ENCODE results near the gene MYH10. TPM values are rescaled to one million over a fixed set of nuclear protein-coding genes. Genes with fewer than 3 reads are reported as not detected.

Gene MYH10
- total RNA-seq, 2 donors from 2014 or later = 23.7 to 33.5 TPM

DNA sequence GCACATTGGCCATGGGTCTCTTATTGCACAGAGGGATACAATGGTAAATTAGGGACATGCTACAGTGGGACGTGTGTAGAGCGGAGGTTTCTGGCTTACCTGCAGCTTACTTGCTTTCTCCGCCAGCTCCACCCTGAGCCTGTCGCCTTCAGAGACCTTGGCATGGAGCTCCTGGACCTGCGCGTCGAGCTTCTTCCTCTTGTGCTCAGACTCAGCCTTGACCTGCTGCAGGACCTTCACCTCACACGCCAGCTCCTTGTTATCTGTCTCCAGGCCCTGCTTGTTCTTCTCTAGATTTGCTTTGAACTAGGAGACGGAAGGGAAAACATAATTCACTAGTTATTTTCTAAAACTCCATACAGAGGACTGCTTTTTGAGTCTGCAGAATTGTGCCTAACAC lies 131.4 kb downstream of the MYH10 start:
- ATAC-seq = no peak
- no peak for DNase-seq (ENCODE audit: low spot score in 2 of 2)
- no peak overlapping the region for H3K27ac Mint-ChIP-seq

DNA sequence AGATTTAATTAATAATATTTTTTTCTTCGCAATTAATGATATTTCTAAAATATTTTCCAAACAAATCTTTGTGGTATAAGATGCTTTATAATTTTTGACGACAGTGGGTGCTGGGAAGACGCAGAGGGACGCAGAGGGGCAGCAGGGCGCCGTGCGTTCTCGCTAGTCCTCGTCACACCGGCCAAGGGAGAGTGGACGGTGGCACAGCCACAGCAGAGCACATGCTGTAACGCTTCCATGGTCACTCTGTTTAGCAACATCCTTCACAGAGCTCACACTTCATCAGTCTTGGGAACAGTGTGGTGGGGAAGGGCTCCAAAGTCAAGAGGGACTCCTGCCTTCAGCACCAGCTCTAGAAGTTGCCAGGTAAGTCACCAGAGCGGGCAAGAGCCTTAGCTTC lies 134.4 kb downstream of the MYH10 start:
- peaks cover 11 to 25% of the 10 kb centered on the region in 2 donors for H3K36me3 Mint-ChIP-seq
- ATAC-seq (no peak), DNase-seq (ENCODE audit: low spot score in 2 of 2) (no peak)
- no peak overlapping the region for H3K27ac Mint-ChIP-seq
- H3K9me3 Mint-ChIP-seq = peaks cover 0 to 3% of the 10 kb centered on the region in 2 donors

More for the DNA sequence above, 131.4 kb downstream of the MYH10 start:
- H3K36me3 Mint-ChIP-seq = peaks cover 0 to 2% of the 10 kb centered on the region in 2 donors
- H3K9me3 Mint-ChIP-seq = no peaks in the 10 kb centered on the region

GRCh38 chr17:8494506-8495111 lies 135.9 kb downstream of the MYH10 start:
- H3K9me3 Mint-ChIP-seq = peaks cover 0 to 3% of the 10 kb centered on the region in 2 donors

GRCh38 chr17:8494021-8494420 lies 136.5 kb downstream of the MYH10 start:
- Mint-ChIP-seq H3K36me3 (peaks cover 20 to 32% of the 10 kb centered on the region in 2 donors), H3K9me3 (peaks cover 0 to 3% of the 10 kb centered on the region in 2 donors), H3K27ac (peak overlapping the region in 1 of 2 donors; percentile 73)
- no peak for DNase-seq (ENCODE audit: low spot score in 2 of 2)
- ATAC-seq = no peak

More at GRCh38 chr17:8494506-8495111, 135.9 kb downstream of the MYH10 start:
- peak overlapping the region in 1 of 2 donors; percentile 73 for H3K27ac Mint-ChIP-seq
- no peak for DNase-seq (ENCODE audit: low spot score in 2 of 2)
- ATAC-seq = no peak
- peaks cover 20 to 32% of the 10 kb centered on the region in 2 donors for H3K36me3 Mint-ChIP-seq

DNA sequence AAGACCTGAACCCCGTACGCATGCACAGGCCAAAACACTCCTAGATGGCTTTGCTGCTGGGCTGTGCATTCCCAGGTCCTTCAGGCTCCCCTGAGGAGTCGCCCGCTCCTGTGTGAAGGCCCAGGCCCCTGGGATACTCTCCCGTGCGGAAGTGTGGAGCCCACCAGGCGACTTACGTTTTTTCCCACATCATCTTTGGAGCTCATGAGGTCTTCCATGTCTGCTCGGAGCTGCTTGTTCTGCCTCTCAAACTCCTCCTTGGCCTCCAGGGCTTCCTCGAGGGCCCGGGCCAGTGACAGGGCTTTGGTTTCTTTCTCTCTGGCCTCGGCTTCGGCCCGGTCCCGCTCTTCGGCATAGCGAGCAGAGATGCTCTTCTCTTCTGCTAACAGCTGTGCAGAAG lies 138.4 kb downstream of the MYH10 start:
- no peak overlapping the region for H3K27ac Mint-ChIP-seq

DNA sequence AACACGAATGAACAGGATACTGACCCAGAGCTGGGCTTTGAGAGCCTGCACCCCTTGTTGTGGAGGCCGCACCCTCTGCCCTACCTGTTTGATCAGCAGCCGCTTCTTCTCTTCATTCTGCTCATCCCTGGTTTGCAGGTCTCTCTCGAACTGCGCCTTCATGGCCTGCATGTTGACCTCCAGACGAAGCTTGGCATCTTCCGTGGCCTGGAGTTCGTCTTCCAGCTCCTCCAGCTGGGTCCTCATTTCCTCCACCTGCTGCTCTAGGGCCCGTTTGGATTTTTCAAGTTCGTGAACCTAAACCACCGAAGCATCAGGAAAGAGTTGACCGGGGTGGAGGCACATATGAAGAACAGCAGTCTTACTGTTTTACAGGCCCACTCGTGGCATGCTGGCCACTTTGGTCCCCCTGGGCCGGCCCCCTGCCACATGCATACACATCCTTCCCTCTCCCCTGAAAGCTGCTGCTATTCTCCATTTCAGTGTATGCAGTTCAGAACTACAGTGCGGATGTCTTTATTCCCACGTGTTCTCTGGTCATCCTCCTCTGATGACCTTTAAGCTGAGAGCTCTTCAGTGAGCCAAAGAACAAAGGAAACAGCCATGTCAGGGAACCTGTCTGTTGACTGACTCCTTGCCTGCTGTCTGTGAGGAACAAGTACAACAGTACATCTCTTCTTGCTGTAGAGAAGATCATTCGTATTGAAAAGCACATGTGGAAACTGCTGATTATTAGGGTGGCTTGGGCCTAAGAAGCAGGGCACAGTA lies 140.1 kb downstream of the MYH10 start:
- Mint-ChIP-seq H3K9me3 (peaks cover 0 to 8% of the 10 kb centered on the region in 2 donors), H3K36me3 (peaks cover 24 to 46% of the 10 kb centered on the region in 2 donors), H3K27ac (peak overlapping the region; percentile 6 to 15)
- DNase-seq (ENCODE audit: low spot score in 2 of 2) (peak in 1 of 2 donors; percentile 30), ATAC-seq (no peak)

More for the DNA sequence above, 138.4 kb downstream of the MYH10 start:
- ATAC-seq (no peak), DNase-seq (ENCODE audit: low spot score in 2 of 2) (peak in 1 of 2 donors; percentile 28)
- Mint-ChIP-seq H3K36me3 (peaks cover 20 to 39% of the 10 kb centered on the region in 2 donors), H3K9me3 (peaks cover 0 to 8% of the 10 kb centered on the region in 2 donors)

GRCh38 chr17:8489841-8490240 lies 140.7 kb downstream of the MYH10 start:
- peaks cover 25 to 49% of the 10 kb centered on the region in 2 donors for H3K36me3 Mint-ChIP-seq
- no peak overlapping the region for H3K27ac Mint-ChIP-seq
- peaks cover 0 to 10% of the 10 kb centered on the region in 2 donors for H3K9me3 Mint-ChIP-seq
- ATAC-seq (no peak), DNase-seq (ENCODE audit: low spot score in 2 of 2) (no peak)

GRCh38 chr17:8488901-8489300 lies 141.6 kb downstream of the MYH10 start:
- DNase-seq (ENCODE audit: low spot score in 2 of 2) (no peak), ATAC-seq (no peak)
- H3K9me3 Mint-ChIP-seq = peaks cover 0 to 13% of the 10 kb centered on the region in 2 donors
- no peak overlapping the region for H3K27ac Mint-ChIP-seq
- H3K36me3 Mint-ChIP-seq = peaks cover 25 to 50% of the 10 kb centered on the region in 2 donors

- ATAC-seq (no peak), DNase-seq (ENCODE audit: low spot score in 2 of 2) (peak in 1 of 2 donors; percentile 11)
- peak overlapping the region in 1 of 2 donors; percentile 50 for H3K27ac Mint-ChIP-seq
- peaks cover 0 to 13% of the 10 kb centered on the region in 2 donors for H3K9me3 Mint-ChIP-seq
- peaks cover 27 to 50% of the 10 kb centered on the region in 2 donors for H3K36me3 Mint-ChIP-seq
These were observed 142.0 kb downstream of the MYH10 start for GRCh38 chr17:8488491-8488890.

DNA sequence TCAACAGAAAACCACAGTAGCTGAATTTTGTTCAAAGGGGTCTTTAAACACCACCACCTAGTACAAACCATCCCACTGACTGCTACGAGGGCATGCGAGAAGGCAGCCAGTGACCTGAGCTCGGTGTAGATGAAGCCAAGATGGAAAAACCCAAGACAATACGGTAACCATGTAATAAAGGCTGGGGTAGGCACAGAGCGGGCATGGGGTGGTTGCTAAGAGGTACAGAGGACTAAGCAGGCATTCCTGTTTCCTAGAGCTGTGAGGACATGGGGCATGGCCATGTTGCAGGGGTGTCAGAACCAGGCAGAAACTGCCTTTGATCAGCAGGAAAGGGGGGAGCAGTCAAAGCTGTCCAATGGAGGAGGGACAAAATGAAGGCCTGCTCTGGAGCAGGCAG lies 142.8 kb downstream of the MYH10 start:
- H3K9me3 Mint-ChIP-seq = peaks cover 0 to 19% of the 10 kb centered on the region in 2 donors
- DNase-seq (ENCODE audit: low spot score in 2 of 2) (peak in 1 of 2 donors; percentile 2), ATAC-seq (no peak)
- H3K27ac Mint-ChIP-seq = peak overlapping the region in 1 of 2 donors; percentile 2
- peaks cover 32 to 54% of the 10 kb centered on the region in 2 donors for H3K36me3 Mint-ChIP-seq

DNA sequence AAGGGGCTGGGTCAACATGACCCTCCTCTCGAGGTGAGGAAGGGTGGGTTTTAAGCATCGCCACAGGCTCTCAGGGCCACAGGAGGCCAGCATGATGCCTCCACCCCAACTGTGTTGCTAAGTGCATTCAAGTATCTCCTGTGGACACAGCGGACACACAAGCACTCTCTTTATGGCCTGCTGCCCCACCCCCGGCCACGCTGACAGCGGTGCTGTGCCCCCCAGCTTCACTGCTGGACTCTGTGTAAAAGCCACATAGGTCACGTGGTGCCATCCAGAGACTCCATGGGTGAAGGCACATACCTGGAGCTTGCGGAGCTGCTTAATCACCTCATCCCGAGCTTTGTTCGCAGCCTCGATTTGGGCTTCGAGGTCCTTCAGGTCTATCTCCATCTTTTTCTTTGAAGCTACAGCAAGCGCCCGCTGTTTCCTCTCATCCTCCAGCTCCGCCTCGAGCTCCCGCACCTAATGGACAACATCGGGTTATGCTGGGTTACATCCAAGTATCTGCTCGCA lies 143.3 kb downstream of the MYH10 start:
- Mint-ChIP-seq H3K36me3 (peaks cover 34 to 54% of the 10 kb centered on the region in 2 donors), H3K27ac (peak overlapping the region in 1 of 2 donors; percentile 2), H3K9me3 (peaks cover 0 to 19% of the 10 kb centered on the region in 2 donors)
- no peak for DNase-seq (ENCODE audit: low spot score in 2 of 2)
- ATAC-seq = no peak

- ATAC-seq (no peak), DNase-seq (ENCODE audit: low spot score in 2 of 2) (no peak)
- H3K27ac Mint-ChIP-seq = no peak overlapping the region
- H3K36me3 Mint-ChIP-seq = peaks cover 33 to 56% of the 10 kb centered on the region in 2 donors
- H3K9me3 Mint-ChIP-seq = peaks cover 0 to 16% of the 10 kb centered on the region in 2 donors
These were observed 145.0 kb downstream of the MYH10 start for GRCh38 chr17:8485491-8485890.

DNA sequence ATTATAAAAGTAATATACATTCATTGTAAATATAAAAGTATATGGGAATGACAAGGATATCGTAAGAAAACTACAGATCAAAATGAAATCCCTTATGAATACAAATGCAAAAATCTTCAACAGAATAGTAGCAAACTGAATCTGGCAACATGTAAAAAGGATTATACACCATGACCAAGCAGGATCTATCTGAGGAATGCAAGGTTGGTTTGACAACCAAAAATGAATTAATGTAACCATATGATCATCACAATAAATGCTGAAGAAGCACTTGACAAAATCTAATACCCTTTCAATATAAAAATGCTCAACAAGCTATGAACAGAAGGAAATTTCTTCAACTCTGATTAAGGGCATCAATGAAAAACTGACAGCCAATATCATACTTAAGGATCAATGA lies 146.1 kb downstream of the MYH10 start:
- no peak for DNase-seq (ENCODE audit: low spot score in 2 of 2)
- ATAC-seq = no peak
- peaks cover 30 to 56% of the 10 kb centered on the region in 2 donors for H3K36me3 Mint-ChIP-seq
- peaks cover 0 to 16% of the 10 kb centered on the region in 2 donors for H3K9me3 Mint-ChIP-seq
- no peak overlapping the region for H3K27ac Mint-ChIP-seq

DNA sequence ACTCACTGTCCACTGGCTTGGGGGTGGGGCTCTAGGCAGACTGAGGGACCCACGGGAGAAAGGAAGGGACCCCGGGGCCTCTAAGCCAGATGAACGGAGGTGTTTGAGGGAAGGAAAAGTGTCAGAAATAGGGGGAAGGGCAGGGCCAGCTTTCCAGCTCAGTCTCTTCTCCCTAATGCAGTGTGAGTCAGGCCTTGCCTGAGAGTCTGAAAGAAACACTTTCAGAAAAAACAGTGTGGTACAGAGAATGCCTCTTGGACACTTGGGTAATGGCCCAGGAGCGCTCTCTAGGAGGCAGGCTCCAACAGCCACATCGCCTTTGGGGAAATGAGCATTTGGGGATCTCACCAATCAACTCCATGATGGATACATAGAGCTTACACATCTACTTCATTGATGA lies 148.0 kb downstream of the MYH10 start:
- ATAC-seq (no peak), DNase-seq (ENCODE audit: low spot score in 2 of 2) (no peak)
- peaks cover 40 to 52% of the 10 kb centered on the region in 2 donors for H3K36me3 Mint-ChIP-seq
- H3K9me3 Mint-ChIP-seq = peaks cover 0 to 14% of the 10 kb centered on the region in 2 donors
- peak overlapping the region in 1 of 2 donors; percentile 22 for H3K27ac Mint-ChIP-seq

DNA sequence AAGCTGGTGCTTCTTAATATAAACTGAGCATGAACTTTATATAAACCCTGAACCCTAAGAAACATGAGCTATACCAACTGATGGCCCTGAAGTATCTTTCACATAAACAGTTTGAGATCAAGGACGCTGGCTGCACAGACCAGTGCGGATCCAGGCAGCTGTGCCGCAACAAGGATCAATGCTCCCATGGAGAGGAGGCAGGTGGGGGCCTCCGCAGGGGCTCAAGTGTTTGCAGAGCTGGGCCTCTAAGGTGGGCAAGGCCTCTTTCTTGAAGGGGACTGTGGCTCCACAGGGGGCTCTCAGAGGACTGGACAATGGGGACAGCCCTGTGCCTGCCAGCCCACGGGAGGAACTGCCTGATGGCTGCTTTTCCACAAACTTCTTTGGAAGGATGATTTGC lies 148.8 kb downstream of the MYH10 start:
- no peak for ATAC-seq
- DNase-seq (ENCODE audit: low spot score in 2 of 2) = no peak
- Mint-ChIP-seq H3K9me3 (peaks cover 0 to 12% of the 10 kb centered on the region in 2 donors), H3K27ac (no peak overlapping the region), H3K36me3 (peaks cover 40 to 49% of the 10 kb centered on the region in 2 donors)

DNA sequence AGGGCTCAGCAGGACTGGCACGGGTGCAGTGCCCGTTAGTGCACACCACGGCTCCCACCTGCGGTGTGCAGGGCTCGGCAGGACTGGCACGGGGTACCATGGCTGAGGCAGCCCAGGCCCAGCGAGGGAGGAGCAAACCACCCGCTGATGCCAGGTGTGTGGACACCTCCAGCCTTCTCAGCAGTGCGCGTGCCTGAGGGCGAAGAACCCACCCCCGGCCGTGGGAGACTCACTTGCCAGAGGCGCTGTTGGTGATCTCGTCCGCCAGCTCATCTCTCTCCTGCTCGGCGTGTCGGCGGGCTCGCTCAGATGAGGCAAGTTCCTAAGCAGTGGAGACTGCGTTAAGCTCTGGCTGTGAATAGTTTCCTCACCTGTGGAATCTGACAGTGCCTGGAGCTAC lies 149.4 kb downstream of the MYH10 start:
- H3K9me3 Mint-ChIP-seq = peaks cover 0 to 12% of the 10 kb centered on the region in 2 donors
- peak overlapping the region in 1 of 2 donors; percentile 65 for H3K27ac Mint-ChIP-seq
- H3K36me3 Mint-ChIP-seq = peaks cover 40 to 49% of the 10 kb centered on the region in 2 donors
- DNase-seq (ENCODE audit: low spot score in 2 of 2) (no peak), ATAC-seq (peak in 1 of 2 donors; percentile 22)

All from activated naive CD4-positive, alpha-beta T cell treated with anti-CD3 and anti-CD28 coated beads, Interleukin-2, amount 50 U/mL, for 72 hours (primary cell).